H1 (cell line): ENCODE measurements around the gene MGARP. TPM values are rescaled to one million over a fixed set of nuclear protein-coding genes. Genes with fewer than 3 reads are reported as not detected.

Source experiments
- CTCF ChIA-PET: fragments of 300-600 bp; sonication (Branson Sonifier 250); formaldehyde crosslinking; loops from one replicate; lab custom pipeline; 2021; ENCODE audit not compliant: partially characterized antibody; lab: Charles Lee
- POLR2A ChIA-PET: fragments of 300-600 bp; sonication (Branson Sonifier 250); formaldehyde crosslinking; loops from one replicate; lab custom pipeline; 2021; ENCODE audit warnings: inconsistent platforms; ENCODE audit not compliant: partially characterized antibody; lab: Charles Lee
- DNase-seq, 2 experiments: peaks; one replicate each; pipeline versions ENCODE4 v3.0.0 to v3.0.0-alpha.2; 2010 to 2022; ENCODE audit warnings: low spot score in 2 of 2, low read depth in 1 of 2, mixed read lengths in 1 of 2
- FAIRE-seq: peaks from 2 replicates; lab custom pipeline; 2011; peaks lifted over from hg19 to GRCh38; lab: Jason Lieb, UNC
- H2AFZ ChIP-seq: 2 replicates; pipeline ENCODE4 v1.8.1; 2012; ENCODE audit warnings: low read length, inconsistent platforms
- H2AK5ac ChIP-seq: 2 replicates; pipeline ENCODE4 v1.6.1; 2013; ENCODE audit warnings: low read depth, low read length
- H2BK120ac ChIP-seq: replicated peaks from 2 replicates; pipeline ENCODE3; 2013; ENCODE audit warnings: low read depth, low read length, inconsistent platforms
- H2BK12ac ChIP-seq: 2 replicates; pipeline ENCODE4 v1.6.1; 2013; ENCODE audit warnings: low read depth, low read length
- H2BK15ac ChIP-seq: 2 replicates; pipeline ENCODE4 v1.6.1; 2013; ENCODE audit warnings: low read length
- H2BK20ac ChIP-seq: 2 replicates; pipeline ENCODE4 v1.6.1; 2013; ENCODE audit warnings: low read length
- H2BK5ac ChIP-seq: 2 replicates; pipeline ENCODE4 v1.6.1; 2013; ENCODE audit warnings: low read depth, low read length
- H3K14ac ChIP-seq: 2 replicates; pipeline ENCODE4 v1.6.1; 2013; ENCODE audit warnings: inconsistent platforms; ENCODE audit not compliant: insufficient read length
- H3K18ac ChIP-seq: 2 replicates; pipeline ENCODE4 v1.6.1; 2013; ENCODE audit warnings: low read length; ENCODE audit errors: extremely low read depth
- H3K23ac ChIP-seq: 2 replicates; pipeline ENCODE4 v1.6.1; 2013; ENCODE audit warnings: inconsistent platforms; ENCODE audit not compliant: insufficient read length
- H3K23me2 ChIP-seq: 2 replicates; pipeline ENCODE4 v1.6.1; 2013; ENCODE audit warnings: low read depth, low read length
- H3K27ac ChIP-seq: 2 replicates; pipeline ENCODE4 v1.6.1; 2011; ENCODE audit warnings: low read depth, low read length, inconsistent platforms
- H3K27me3 ChIP-seq, 4 experiments: replicated peaks in 1 of 4; 1 replicate in 1 of 4; 2 replicates in 3 of 4; pipeline versions ENCODE4 v1.6.1 to v1.8.1; 2011 to 2013; ENCODE audit warnings: low read length in 3 of 4, mild to moderate bottlenecking in 3 of 4, inconsistent platforms in 2 of 4, mixed read lengths in 2 of 4, moderate library complexity in 1 of 4; ENCODE audit not compliant: control insufficient read depth in 3 of 4, insufficient read depth in 3 of 4; ENCODE audit errors: extremely low read depth in 1 of 4
- H3K36me3 ChIP-seq, 4 experiments: 2 replicates each; pipeline versions ENCODE4 v1.6.1 to v1.8.1; 2011 to 2013; ENCODE audit warnings: mild to moderate bottlenecking in 4 of 4, low read length in 3 of 4, moderate library complexity in 2 of 4, control low read depth in 1 of 4, inconsistent platforms in 1 of 4; ENCODE audit not compliant: insufficient read depth in 4 of 4, control insufficient read depth in 2 of 4
- H3K4ac ChIP-seq: replicated peaks from 2 replicates; pipeline ENCODE3; 2013; ENCODE audit warnings: low read length, low read depth, mixed read lengths, inconsistent platforms; ENCODE audit not compliant: insufficient read length
- H3K4me1 ChIP-seq, 4 experiments: replicated peaks in 1 of 4; 1 replicate in 1 of 4; 2 replicates in 3 of 4; pipeline versions ENCODE4 v1.6.1 to v1.8.1; 2011 to 2013; ENCODE audit warnings: low read length in 3 of 4, inconsistent platforms in 2 of 4, mixed read lengths in 1 of 4; ENCODE audit not compliant: insufficient read depth in 4 of 4, control insufficient read depth in 3 of 4
- H3K4me2 ChIP-seq, 2 experiments: 2 replicates each; pipeline versions ENCODE4 v1.6.1 to v1.8.1; 2011 to 2013; ENCODE audit warnings: low read depth in 2 of 2, low read length in 2 of 2, control low read depth in 1 of 2, inconsistent platforms in 1 of 2, mild to moderate bottlenecking in 1 of 2; ENCODE audit not compliant: insufficient read depth in 1 of 2
- H3K4me3 ChIP-seq, 4 experiments: fragments of 200-600, 300-600 bp in 1 of 4; sonication (generic), shearing (Covaris generic), sonication (Bioruptor Twin) in 1 of 4; 2 replicates each; pipeline versions ENCODE4 v1.5.1 to v1.8.1; 2011 to 2016; ENCODE audit warnings: low read length in 4 of 4, low read depth in 3 of 4, control low read depth in 2 of 4, inconsistent platforms in 2 of 4, mild to moderate bottlenecking in 2 of 4, mixed read lengths in 1 of 4, moderate library complexity in 1 of 4; ENCODE audit not compliant: insufficient read depth in 2 of 4; ENCODE audit errors: extremely low read depth in 1 of 4
- H3K56ac ChIP-seq: replicated peaks from 2 replicates; pipeline ENCODE3; 2013; ENCODE audit warnings: low read depth, mild to moderate bottlenecking, mixed read lengths, low read length, inconsistent platforms; ENCODE audit not compliant: insufficient read length
- H3K79me1 ChIP-seq: 2 replicates; pipeline ENCODE4 v1.6.1; 2013; ENCODE audit warnings: low read depth, low read length, control low read depth
- H3K79me2 ChIP-seq, 2 experiments: 2 replicates each; pipeline versions ENCODE4 v1.6.1 to v1.8.1; 2012 to 2013; ENCODE audit warnings: low read length in 2 of 2, mild to moderate bottlenecking in 2 of 2, inconsistent platforms in 1 of 2; ENCODE audit not compliant: insufficient read depth in 2 of 2, control insufficient read depth in 1 of 2
- H3K9ac ChIP-seq, 4 experiments: replicated peaks in 1 of 4; 1 replicate in 1 of 4; 2 replicates in 3 of 4; pipeline versions ENCODE4 v1.6.1 to v1.8.1; 2011 to 2013; ENCODE audit warnings: low read depth in 3 of 4, low read length in 3 of 4, control low read depth in 2 of 4, mild to moderate bottlenecking in 2 of 4, moderate library complexity in 2 of 4, inconsistent platforms in 1 of 4; ENCODE audit errors: extremely low read depth in 1 of 4
- H3K9me3 ChIP-seq, 2 experiments: 2 replicates each; pipeline versions ENCODE4 v1.6.1 to v1.8.1; 2012 to 2013; ENCODE audit warnings: mild to moderate bottlenecking in 2 of 2, moderate library complexity in 2 of 2, control low read depth in 1 of 2, inconsistent platforms in 1 of 2, low read depth in 1 of 2, low read length in 1 of 2, mixed read lengths in 1 of 2; ENCODE audit not compliant: insufficient read depth in 2 of 2
- H4K20me1 ChIP-seq, 2 experiments: replicated peaks in 1 of 2; 2 replicates each; pipeline versions ENCODE3 to v1.8.1; 2011 to 2013; ENCODE audit warnings: inconsistent platforms in 2 of 2, low read length in 2 of 2, mild to moderate bottlenecking in 1 of 2; ENCODE audit not compliant: insufficient read depth in 2 of 2, control insufficient read depth in 1 of 2
- H4K5ac ChIP-seq: 2 replicates; pipeline ENCODE4 v1.6.1; 2013; ENCODE audit warnings: low read length, low read depth, mixed read lengths, inconsistent platforms; ENCODE audit not compliant: insufficient read length
- H4K8ac ChIP-seq: 2 replicates; pipeline ENCODE4 v1.8.0; 2013; ENCODE audit warnings: mild to moderate bottlenecking, moderate library complexity, low read length, inconsistent platforms; ENCODE audit not compliant: insufficient read depth; ENCODE audit errors: extremely low read depth
- H4K91ac ChIP-seq: replicated peaks from 2 replicates; pipeline ENCODE3; 2013; ENCODE audit warnings: low read length, mixed read lengths, inconsistent platforms; ENCODE audit not compliant: insufficient read length
- CREB1 ChIP-seq: IDR thresholded peaks from 2 replicates; pipeline ENCODE4 v1.6.1; 2012; ENCODE audit warnings: inconsistent platforms
- MAFK ChIP-seq: IDR thresholded peaks from 2 replicates; pipeline ENCODE4 v1.6.1; 2012; ENCODE audit warnings: low read depth, mild to moderate bottlenecking, improper control_type of control experiment, low read length
- RNF2 ChIP-seq: fragments of 200-900, 300-1000 bp; sonication (generic); IDR thresholded peaks from 2 replicates; pipeline ENCODE4 v1.7.1; 2016; ENCODE audit warnings: borderline replicate concordance, low read depth, mild to moderate bottlenecking, antibody characterized with exemption, low read length; ENCODE audit not compliant: poor library complexity, severe bottlenecking; ENCODE audit errors: missing control alignments
- SP1 ChIP-seq: IDR thresholded peaks from 2 replicates; pipeline ENCODE4 v1.6.1; 2011; ENCODE audit warnings: low read depth, low read length
- TAF1 ChIP-seq: IDR thresholded peaks from 2 replicates; pipeline ENCODE4 v1.6.1; 2011; ENCODE audit warnings: mild to moderate bottlenecking, low read depth, low read length
- TBP ChIP-seq: IDR thresholded peaks from 2 replicates; pipeline ENCODE4 v1.6.1; 2011; ENCODE audit warnings: low read depth, low read length, improper control_type of control experiment
- WGBS, 2 experiments: shearing (Covaris generic) in 1 of 2; methylation state at CpG; one replicate each; pipeline versions ENCODE4 v1.1.6 to v1.1.7; 2013 to 2015; ENCODE audit warnings: low lambda C conversion rate in 2 of 2, mixed read lengths in 2 of 2, inconsistent platforms in 1 of 2, low coverage in 1 of 2, missing lambda C conversion rate in 1 of 2; ENCODE audit not compliant: insufficient replicate concordance in 2 of 2, insufficient coverage in 1 of 2, insufficient read length in 1 of 2; ENCODE audit errors: extremely low coverage in 1 of 2, missing lambda C conversion rate in 1 of 2; 5-methylcytosine and 5-hydroxymethylcytosine counted together
- polyA plus RNA-seq, 7 experiments: library from polyadenylated mRNA; depleted of rRNA in 3 of 7; stranded (reverse) in 5 of 7; unstranded in 2 of 7; fragments of >200 nt in 5 of 7; fragments of 200-250 nt in 2 of 7; gene quantifications; 1 replicate in 5 of 7; 2 replicates in 1 of 7; 4 replicates in 1 of 7; pipeline versions ENCODE4 v1.2.1 to v1.2.3, GENCODE V29; 2011 to 2013; ENCODE audit warnings: missing spikeins in 2 of 7, mixed read lengths in 2 of 7
- total RNA-seq: library from RNA; stranded (reverse); fragmentation: NEBNext Ultra II Directional; extraction: Animal tissue kit (Norgen Biotek cat#: 25700); gene quantifications from 2 replicates; pipeline ENCODE4 v1.2.1, GENCODE V29; 2021

MGARP gene
- total and polyA plus RNA-seq, 2 of the 8 experiments (the other 6 are each of a cell fraction or from before 2014, with no cell fraction given): 2.8 to 4.5 TPM

DNA sequence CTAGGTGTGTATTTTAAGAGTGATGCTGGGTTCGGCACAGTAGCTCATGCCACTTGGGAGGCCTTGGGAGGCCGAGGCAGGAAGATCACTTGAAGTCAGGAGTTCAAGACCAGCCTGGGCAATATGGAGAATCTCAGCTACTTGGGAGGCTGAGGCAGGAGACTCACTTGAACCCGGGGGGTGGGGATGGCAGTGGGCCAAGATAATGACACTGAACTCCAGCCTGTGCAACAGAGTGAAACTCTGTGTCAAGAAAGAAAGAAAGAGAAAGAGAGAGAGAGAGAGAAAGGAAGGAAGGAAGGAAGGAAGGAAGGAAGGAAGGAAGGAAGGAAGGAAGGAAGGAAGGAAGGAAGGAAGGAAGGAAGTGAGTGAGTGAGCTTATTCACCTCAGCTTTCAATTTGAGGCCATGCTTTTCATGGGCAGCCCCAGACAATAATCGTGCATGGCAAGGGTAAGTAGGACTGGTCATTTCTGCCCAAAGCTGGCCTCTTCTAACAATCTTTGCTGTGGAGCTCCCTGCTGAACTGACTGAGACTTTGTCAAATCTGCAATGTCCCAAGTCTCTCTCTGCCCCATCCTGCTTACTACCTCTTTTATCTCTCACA, 60.5 kb downstream of the MGARP start:
- Histone ChIP-seq H4K91ac (no peak overlapping the region), H3K23me2 (no peaks in the 10 kb centered on the region), H3K27ac (no peak overlapping the region), H2AFZ (no peak overlapping the region), H3K18ac (no peak overlapping the region), H2AK5ac (no peak overlapping the region), H2BK15ac (no peak overlapping the region), H2BK120ac (no peak overlapping the region), H3K4ac (no peak overlapping the region), H3K4me3 (no peak overlapping the region), H3K56ac (no peak overlapping the region), H3K23ac (no peak overlapping the region), H2BK12ac (no peak overlapping the region), H4K8ac (no peak overlapping the region), H3K79me2 (no peaks in the 10 kb centered on the region), H3K79me1 (no peaks in the 10 kb centered on the region), H4K20me1 (no peaks in the 10 kb centered on the region), H4K5ac (no peak overlapping the region), H3K9ac (no peak overlapping the region), H3K4me2 (no peak overlapping the region), H3K14ac (no peak overlapping the region), H2BK20ac (no peak overlapping the region), H3K4me1 (no peaks in the 10 kb centered on the region), H2BK5ac (no peak overlapping the region), H3K36me3 (no peaks in the 10 kb centered on the region), H3K27me3 (no peaks in the 10 kb centered on the region), H3K9me3 (no peaks in the 10 kb centered on the region)
- no peak for TF ChIP-seq MAFK
- no peak for TF ChIP-seq RNF2
- no peak for TF ChIP-seq TAF1
- no peak for TF ChIP-seq SP1
- no peak for TF ChIP-seq CREB1
- no peak for TF ChIP-seq TBP
- no peak for DNase-seq
- ChIA-PET CTCF (interaction anchor here (0.6 to 3.3 kb wide), 10 partner anchors 8 to 189 kb away, joined by 3 to 16 read pairs (median 4); partner anchors contain the start of gene NAA15), POLR2A (interaction anchor here (1.1 kb wide), 1 partner anchor 83 kb away, joined by 3 read pairs; the partner anchor contains the start of gene NDUFC1)
- no peak for FAIRE-seq
- 90% methylated on average over 4 of the region's 4 CpGs; no CpG with 5 or more reads in 1 of the 2 experiments for WGBS, 2 experiments
